H9 (cell line): ENCODE results near the gene PMEPA1. TPM values are rescaled to one million over a fixed set of nuclear protein-coding genes. Genes with fewer than 3 reads are reported as not detected.

Source experiments
- DNase-seq: peaks from one replicate; pipeline ENCODE4 v3.0.0-alpha.2; 2017
- H2AFZ ChIP-seq: one replicate; pipeline ENCODE4 v1.6.1; 2013; ENCODE audit warnings: mild to moderate bottlenecking, low read length, control low read depth, moderate library complexity
- H2AK5ac ChIP-seq: 2 replicates; pipeline ENCODE4 v1.6.1; 2013; ENCODE audit warnings: low read length, control low read depth, mixed read lengths; ENCODE audit not compliant: insufficient read length
- H2BK120ac ChIP-seq: one replicate; pipeline ENCODE4 v1.6.1; 2013; ENCODE audit warnings: low read depth, mild to moderate bottlenecking, low read length, control low read depth, inconsistent platforms; ENCODE audit not compliant: poor library complexity, severe bottlenecking
- H2BK12ac ChIP-seq: 2 replicates; pipeline ENCODE4 v1.6.1; 2013; ENCODE audit warnings: low read length, control low read depth, mixed read lengths, low read depth; ENCODE audit not compliant: insufficient read length
- H2BK15ac ChIP-seq: 2 replicates; pipeline ENCODE4 v1.6.1; 2013; ENCODE audit warnings: low read depth, low read length, control low read depth
- H2BK20ac ChIP-seq: one replicate; pipeline ENCODE4 v1.6.1; 2013; ENCODE audit warnings: low read depth, mild to moderate bottlenecking, low read length, control low read depth, inconsistent platforms; ENCODE audit not compliant: poor library complexity, severe bottlenecking
- H2BK5ac ChIP-seq: 2 replicates; pipeline ENCODE4 v1.6.1; 2013; ENCODE audit warnings: low read length, control low read depth, mixed read lengths; ENCODE audit not compliant: insufficient read length
- H3K14ac ChIP-seq: 2 replicates; pipeline ENCODE4 v1.6.1; 2013; ENCODE audit warnings: low read length, control low read depth; ENCODE audit not compliant: insufficient read depth
- H3K18ac ChIP-seq: 2 replicates; pipeline ENCODE4 v1.6.1; 2013; ENCODE audit warnings: low read depth, mild to moderate bottlenecking, mixed read lengths, low read length, control low read depth; ENCODE audit not compliant: insufficient read length
- H3K23ac ChIP-seq: 2 replicates; pipeline ENCODE4 v1.6.1; 2013; ENCODE audit warnings: low read length, control low read depth, mixed read lengths, low read depth; ENCODE audit not compliant: insufficient read length
- H3K23me2 ChIP-seq: 2 replicates; pipeline ENCODE4 v1.6.1; 2013; ENCODE audit warnings: low read depth, mild to moderate bottlenecking, mixed read lengths, low read length, control low read depth; ENCODE audit not compliant: insufficient read length, poor library complexity, severe bottlenecking
- H3K27ac ChIP-seq: 2 replicates; pipeline ENCODE4 v1.5.1; 2013; ENCODE audit warnings: low read length, control low read depth, mixed read lengths, low read depth; ENCODE audit not compliant: insufficient read length
- H3K27me3 ChIP-seq: 2 replicates; pipeline ENCODE4 v1.6.1; 2013; ENCODE audit warnings: low read length, control low read depth, inconsistent platforms; ENCODE audit not compliant: insufficient read depth
- H3K4ac ChIP-seq: 2 replicates; pipeline ENCODE4 v1.6.1; 2013; ENCODE audit warnings: low read depth, mild to moderate bottlenecking, control low read depth, inconsistent platforms, low read length, moderate library complexity
- H3K4me1 ChIP-seq: 2 replicates; pipeline ENCODE4 v1.6.1; 2013; ENCODE audit warnings: low read length, control low read depth, inconsistent platforms; ENCODE audit not compliant: insufficient read depth
- H3K4me2 ChIP-seq: 2 replicates; pipeline ENCODE4 v1.6.1; 2013; ENCODE audit warnings: low read length, control low read depth, mixed read lengths; ENCODE audit not compliant: insufficient read length, insufficient read depth
- H3K56ac ChIP-seq: 2 replicates; pipeline ENCODE4 v1.6.1; 2013; ENCODE audit warnings: low read depth, mild to moderate bottlenecking, mixed read lengths, low read length, control low read depth; ENCODE audit not compliant: insufficient read length
- H3K79me1 ChIP-seq: 2 replicates; pipeline ENCODE4 v1.6.1; 2013; ENCODE audit warnings: low read depth, mild to moderate bottlenecking, moderate library complexity, low read length, control low read depth, inconsistent platforms; ENCODE audit not compliant: insufficient read depth, poor library complexity, severe bottlenecking
- H3K79me2 ChIP-seq: 2 replicates; pipeline ENCODE4 v1.6.1; 2013; ENCODE audit warnings: low read length, control low read depth, inconsistent platforms; ENCODE audit not compliant: insufficient read depth
- H3K9ac ChIP-seq: 2 replicates; pipeline ENCODE4 v1.6.1; 2013; ENCODE audit warnings: low read length, control low read depth, mixed read lengths; ENCODE audit not compliant: insufficient read length; ENCODE audit errors: extremely low read depth
- H3K9me3 ChIP-seq: one replicate; pipeline ENCODE4 v1.6.1; 2013; ENCODE audit warnings: low read depth, low read length, inconsistent platforms; ENCODE audit not compliant: control insufficient read depth
- H3T11ph ChIP-seq: one replicate; pipeline ENCODE4 v1.6.1; 2013; ENCODE audit warnings: mild to moderate bottlenecking, low read length, control low read depth, inconsistent platforms
- H4K20me1 ChIP-seq: one replicate; pipeline ENCODE4 v1.6.1; 2013; ENCODE audit not compliant: control insufficient read depth, insufficient read length, insufficient read depth
- H4K5ac ChIP-seq: 2 replicates; pipeline ENCODE4 v1.6.1; 2013; ENCODE audit warnings: low read depth, mild to moderate bottlenecking, mixed read lengths, low read length, control low read depth; ENCODE audit not compliant: insufficient read length
- H4K8ac ChIP-seq: replicated peaks from 2 replicates; pipeline ENCODE4 v1.6.1; 2013; ENCODE audit warnings: low read length, control low read depth, mixed read lengths, low read depth; ENCODE audit not compliant: insufficient read length
- H4K91ac ChIP-seq: 2 replicates; pipeline ENCODE4 v1.6.1; 2013; ENCODE audit warnings: low read depth, mild to moderate bottlenecking, moderate library complexity, mixed read lengths, low read length, control low read depth; ENCODE audit not compliant: insufficient read length
- H3K27ac Mint-ChIP-seq, 3 experiments: 2 replicates in 2 of 3; 3 replicates in 1 of 3; pipeline ENCODE4 v1.8.0; 2020 to 2021; ENCODE audit warnings: mixed read lengths in 3 of 3, mild to moderate bottlenecking in 1 of 3, moderate library complexity in 1 of 3
- H3K27me3 Mint-ChIP-seq: 2 replicates; pipeline ENCODE4 v1.8.0; 2021; ENCODE audit warnings: low read depth, mild to moderate bottlenecking, moderate library complexity, mixed read lengths
- H3K36me3 Mint-ChIP-seq, 3 experiments: 2 replicates in 2 of 3; 3 replicates in 1 of 3; pipeline ENCODE4 v1.8.0; 2020 to 2021; ENCODE audit warnings: low read depth in 3 of 3, mixed read lengths in 3 of 3; ENCODE audit not compliant: insufficient read depth in 1 of 3
- H3K4me1 Mint-ChIP-seq, 2 experiments: 2 replicates each; pipeline ENCODE4 v1.8.0; 2020; ENCODE audit warnings: mixed read lengths in 2 of 2
- H3K4me3 Mint-ChIP-seq, 2 experiments: 2 replicates in 1 of 2; 3 replicates in 1 of 2; pipeline ENCODE4 v1.8.0; 2020 to 2021; ENCODE audit warnings: mild to moderate bottlenecking in 2 of 2, mixed read lengths in 2 of 2, moderate library complexity in 1 of 2
- H3K9me3 Mint-ChIP-seq, 2 experiments: 2 replicates in 1 of 2; 3 replicates in 1 of 2; pipeline ENCODE4 v1.8.0; 2020; ENCODE audit warnings: mild to moderate bottlenecking in 2 of 2, mixed read lengths in 2 of 2, moderate library complexity in 1 of 2
- WGBS: extraction: QIAGEN DNeasy Blood & Tissue Kit; methylation state at CpG from one replicate; pipeline ENCODE4 v1.1.7; 2013; ENCODE audit warnings: missing lambda C conversion rate, low lambda C conversion rate, mixed read lengths; ENCODE audit not compliant: insufficient read length; ENCODE audit errors: extremely low coverage; 5-methylcytosine and 5-hydroxymethylcytosine counted together
- total RNA-seq: library from RNA; stranded (reverse); gene quantifications from 2 replicates; pipeline ENCODE4 v1.2.1, GENCODE V29; 2021
- TF ChIP-seq, protein P1 (sequence below): fragments of 200-600 bp; sonication (generic); conservative IDR thresholded peaks from 3 replicates; pipeline ENCODE4 v1.8.0; 2021; ENCODE audit warnings: antibody characterized with exemption, mild to moderate bottlenecking

Gene PMEPA1
- total RNA-seq, 1 experiment from 2014 or later: 34.6 TPM

DNA sequence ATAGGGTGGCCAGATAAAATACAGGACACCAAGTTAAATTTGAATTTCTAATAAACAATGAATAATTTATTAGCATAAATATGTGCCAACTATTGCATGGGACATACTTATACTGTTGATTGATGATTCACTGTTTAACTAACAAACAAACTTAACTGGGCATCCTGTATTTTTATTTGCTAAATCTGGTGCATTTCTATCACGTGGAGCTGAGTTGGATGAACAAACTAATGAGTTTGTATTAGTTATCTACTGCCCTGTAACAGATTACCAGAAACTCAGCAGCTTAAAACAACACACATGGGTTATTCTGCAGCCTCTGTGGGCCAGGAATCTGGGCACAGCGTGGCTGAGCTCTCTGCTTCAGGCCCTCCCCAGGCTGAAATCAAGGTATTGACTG lies 28.2 kb upstream of the PMEPA1 start:
- H3K4me1 Mint-ChIP-seq: peaks cover 50 to 53% of the 10 kb centered on the region in 2 experiments

More for the DNA sequence above, 28.2 kb upstream of the PMEPA1 start:
- Histone ChIP-seq H2BK20ac (no peak overlapping the region), H2AFZ (no peak overlapping the region), H4K5ac (no peak overlapping the region), H3K9ac (no peak overlapping the region), H2AK5ac (no peak overlapping the region), H2BK15ac (no peak overlapping the region), H3K79me1 (no peaks in the 10 kb centered on the region), H3K14ac (no peak overlapping the region), H3K79me2 (no peaks in the 10 kb centered on the region), H3K4me1 (no peaks in the 10 kb centered on the region), H3K4me2 (no peak overlapping the region), H3K4ac (no peak overlapping the region), H4K91ac (no peak overlapping the region), H3K23me2 (no peaks in the 10 kb centered on the region), H3K9me3 (no peaks in the 10 kb centered on the region), H3K18ac (no peak overlapping the region), H3K23ac (no peak overlapping the region), H3K27ac (no peak overlapping the region), H2BK12ac (no peak overlapping the region), H2BK120ac (no peak overlapping the region), H4K8ac (no peak overlapping the region), H4K20me1 (no peaks in the 10 kb centered on the region), H3T11ph (no peak overlapping the region), H2BK5ac (no peak overlapping the region), H3K27me3 (no peaks in the 10 kb centered on the region), H3K56ac (no peak overlapping the region)
- H3K9me3 Mint-ChIP-seq: no peaks in the 10 kb centered on the region; a peak in 1 of 5 replicates
- TF ChIP-seq, protein P1, sequence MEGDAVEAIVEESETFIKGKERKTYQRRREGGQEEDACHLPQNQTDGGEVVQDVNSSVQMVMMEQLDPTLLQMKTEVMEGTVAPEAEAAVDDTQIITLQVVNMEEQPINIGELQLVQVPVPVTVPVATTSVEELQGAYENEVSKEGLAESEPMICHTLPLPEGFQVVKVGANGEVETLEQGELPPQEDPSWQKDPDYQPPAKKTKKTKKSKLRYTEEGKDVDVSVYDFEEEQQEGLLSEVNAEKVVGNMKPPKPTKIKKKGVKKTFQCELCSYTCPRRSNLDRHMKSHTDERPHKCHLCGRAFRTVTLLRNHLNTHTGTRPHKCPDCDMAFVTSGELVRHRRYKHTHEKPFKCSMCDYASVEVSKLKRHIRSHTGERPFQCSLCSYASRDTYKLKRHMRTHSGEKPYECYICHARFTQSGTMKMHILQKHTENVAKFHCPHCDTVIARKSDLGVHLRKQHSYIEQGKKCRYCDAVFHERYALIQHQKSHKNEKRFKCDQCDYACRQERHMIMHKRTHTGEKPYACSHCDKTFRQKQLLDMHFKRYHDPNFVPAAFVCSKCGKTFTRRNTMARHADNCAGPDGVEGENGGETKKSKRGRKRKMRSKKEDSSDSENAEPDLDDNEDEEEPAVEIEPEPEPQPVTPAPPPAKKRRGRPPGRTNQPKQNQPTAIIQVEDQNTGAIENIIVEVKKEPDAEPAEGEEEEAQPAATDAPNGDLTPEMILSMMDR: no peak
- H3K4me3 Mint-ChIP-seq: no peak overlapping the region
- no peaks in the 10 kb centered on the region for H3K36me3 Mint-ChIP-seq
- no peak for DNase-seq
- WGBS: no CpG with 5 or more reads among the region's 2 CpGs
- H3K27me3 Mint-ChIP-seq: peaks cover 8% of the 10 kb centered on the region
- no peak overlapping the region; a peak in 1 of 7 replicates for H3K27ac Mint-ChIP-seq
